GM23338 (cell line): ENCODE measurements around the gene GALNT6.

ENCODE experiments used
- CREB1 ChIP-seq: fragments of 250-450 bp; sonication (Bioruptor Pico); IDR thresholded peaks from 2 replicates; pipeline ENCODE4 v1.5.0; 2020; ENCODE audit warnings: low read depth, mild to moderate bottlenecking, moderate library complexity
- EZH2 ChIP-seq: fragments of 200-600 bp; sonication (generic); IDR thresholded peaks from one replicate; pipeline ENCODE4 v1.8.0; 2017; ENCODE audit warnings: antibody characterized with exemption, mild to moderate bottlenecking, low read depth; ENCODE audit not compliant: unreplicated experiment
- EZH2phosphoT487 ChIP-seq: fragments of 200-600 bp; sonication (generic); IDR thresholded peaks from one replicate; pipeline ENCODE4 v1.8.1; 2018; ENCODE audit warnings: antibody characterized with exemption; ENCODE audit not compliant: unreplicated experiment
- JUNB ChIP-seq: IDR thresholded peaks from one replicate; pipeline ENCODE4 v1.6.1; 2016; ENCODE audit warnings: antibody characterized with exemption; ENCODE audit not compliant: unreplicated experiment
- POLR2AphosphoS5 ChIP-seq: IDR thresholded peaks from 2 replicates; pipeline ENCODE4 v1.6.1; 2016; ENCODE audit warnings: antibody characterized with exemption, low read depth
- STAT1 ChIP-seq: IDR thresholded peaks from one replicate; pipeline ENCODE4 v1.6.1; 2016; ENCODE audit warnings: antibody characterized with exemption; ENCODE audit not compliant: unreplicated experiment
- ZNF114 ChIP-seq: fragments of 250-450 bp; sonication (Bioruptor Pico); IDR thresholded peaks from 2 replicates; pipeline ENCODE4 v1.5.0; 2020; ENCODE audit warnings: mild to moderate bottlenecking, moderate library complexity
- TF ChIP-seq, protein P1 (sequence below), 2 experiments: fragments of 200-600 bp in 1 of 2; sonication (generic) in 1 of 2; conservative IDR thresholded peaks; 2 replicates each; pipeline versions ENCODE4 v1.5.1 to v1.6.1; 2016 to 2017; ENCODE audit warnings: antibody characterized with exemption in 2 of 2, low read depth in 2 of 2, mild to moderate bottlenecking in 2 of 2, moderate library complexity in 1 of 2
- TF ChIP-seq, protein P2 (sequence below): IDR thresholded peaks from one replicate; pipeline ENCODE4 v1.6.1; 2018; ENCODE audit warnings: antibody characterized with exemption; ENCODE audit not compliant: unreplicated experiment
- TF ChIP-seq, protein P3 (sequence below): IDR thresholded peaks from 2 replicates; pipeline ENCODE4 v1.6.1; 2016; ENCODE audit warnings: antibody characterized with exemption

DNA sequence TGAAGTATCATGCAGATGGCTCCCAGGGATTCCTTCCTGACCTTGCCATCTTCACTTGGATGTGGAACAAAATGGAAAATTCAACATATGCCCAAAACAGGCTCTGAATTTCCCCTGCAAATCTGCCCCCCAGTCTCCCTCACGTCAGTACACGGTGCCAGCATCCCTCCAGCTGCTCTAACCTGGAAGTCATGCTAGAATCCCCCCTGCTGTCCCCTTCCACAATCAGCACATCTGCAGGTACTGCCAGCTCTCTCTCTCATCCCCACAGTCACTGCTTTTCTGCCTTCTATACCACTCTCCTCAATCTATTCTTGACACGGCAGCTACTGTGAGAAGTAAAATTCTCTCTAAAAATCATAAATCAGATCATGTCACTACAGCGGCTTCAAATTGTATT lies 21.6 kb downstream of the GALNT6 start:
- TF ChIP-seq, protein P1, sequence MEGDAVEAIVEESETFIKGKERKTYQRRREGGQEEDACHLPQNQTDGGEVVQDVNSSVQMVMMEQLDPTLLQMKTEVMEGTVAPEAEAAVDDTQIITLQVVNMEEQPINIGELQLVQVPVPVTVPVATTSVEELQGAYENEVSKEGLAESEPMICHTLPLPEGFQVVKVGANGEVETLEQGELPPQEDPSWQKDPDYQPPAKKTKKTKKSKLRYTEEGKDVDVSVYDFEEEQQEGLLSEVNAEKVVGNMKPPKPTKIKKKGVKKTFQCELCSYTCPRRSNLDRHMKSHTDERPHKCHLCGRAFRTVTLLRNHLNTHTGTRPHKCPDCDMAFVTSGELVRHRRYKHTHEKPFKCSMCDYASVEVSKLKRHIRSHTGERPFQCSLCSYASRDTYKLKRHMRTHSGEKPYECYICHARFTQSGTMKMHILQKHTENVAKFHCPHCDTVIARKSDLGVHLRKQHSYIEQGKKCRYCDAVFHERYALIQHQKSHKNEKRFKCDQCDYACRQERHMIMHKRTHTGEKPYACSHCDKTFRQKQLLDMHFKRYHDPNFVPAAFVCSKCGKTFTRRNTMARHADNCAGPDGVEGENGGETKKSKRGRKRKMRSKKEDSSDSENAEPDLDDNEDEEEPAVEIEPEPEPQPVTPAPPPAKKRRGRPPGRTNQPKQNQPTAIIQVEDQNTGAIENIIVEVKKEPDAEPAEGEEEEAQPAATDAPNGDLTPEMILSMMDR (conservative IDR thresholded peaks at IDR 0.05; ENCODE audit: low read depth in 2 of 2): no peak
- TF ChIP-seq EZH2 (no peak), POLR2AphosphoS5 (no peak), STAT1 (no peak), ZNF114 (no peak), EZH2phosphoT487 (no peak), JUNB (no peak), CREB1 (CRISPR knock-in tag) (no peak)
- TF ChIP-seq, protein P2, sequence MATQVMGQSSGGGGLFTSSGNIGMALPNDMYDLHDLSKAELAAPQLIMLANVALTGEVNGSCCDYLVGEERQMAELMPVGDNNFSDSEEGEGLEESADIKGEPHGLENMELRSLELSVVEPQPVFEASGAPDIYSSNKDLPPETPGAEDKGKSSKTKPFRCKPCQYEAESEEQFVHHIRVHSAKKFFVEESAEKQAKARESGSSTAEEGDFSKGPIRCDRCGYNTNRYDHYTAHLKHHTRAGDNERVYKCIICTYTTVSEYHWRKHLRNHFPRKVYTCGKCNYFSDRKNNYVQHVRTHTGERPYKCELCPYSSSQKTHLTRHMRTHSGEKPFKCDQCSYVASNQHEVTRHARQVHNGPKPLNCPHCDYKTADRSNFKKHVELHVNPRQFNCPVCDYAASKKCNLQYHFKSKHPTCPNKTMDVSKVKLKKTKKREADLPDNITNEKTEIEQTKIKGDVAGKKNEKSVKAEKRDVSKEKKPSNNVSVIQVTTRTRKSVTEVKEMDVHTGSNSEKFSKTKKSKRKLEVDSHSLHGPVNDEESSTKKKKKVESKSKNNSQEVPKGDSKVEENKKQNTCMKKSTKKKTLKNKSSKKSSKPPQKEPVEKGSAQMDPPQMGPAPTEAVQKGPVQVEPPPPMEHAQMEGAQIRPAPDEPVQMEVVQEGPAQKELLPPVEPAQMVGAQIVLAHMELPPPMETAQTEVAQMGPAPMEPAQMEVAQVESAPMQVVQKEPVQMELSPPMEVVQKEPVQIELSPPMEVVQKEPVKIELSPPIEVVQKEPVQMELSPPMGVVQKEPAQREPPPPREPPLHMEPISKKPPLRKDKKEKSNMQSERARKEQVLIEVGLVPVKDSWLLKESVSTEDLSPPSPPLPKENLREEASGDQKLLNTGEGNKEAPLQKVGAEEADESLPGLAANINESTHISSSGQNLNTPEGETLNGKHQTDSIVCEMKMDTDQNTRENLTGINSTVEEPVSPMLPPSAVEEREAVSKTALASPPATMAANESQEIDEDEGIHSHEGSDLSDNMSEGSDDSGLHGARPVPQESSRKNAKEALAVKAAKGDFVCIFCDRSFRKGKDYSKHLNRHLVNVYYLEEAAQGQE: no peak
- TF ChIP-seq, protein P3, sequence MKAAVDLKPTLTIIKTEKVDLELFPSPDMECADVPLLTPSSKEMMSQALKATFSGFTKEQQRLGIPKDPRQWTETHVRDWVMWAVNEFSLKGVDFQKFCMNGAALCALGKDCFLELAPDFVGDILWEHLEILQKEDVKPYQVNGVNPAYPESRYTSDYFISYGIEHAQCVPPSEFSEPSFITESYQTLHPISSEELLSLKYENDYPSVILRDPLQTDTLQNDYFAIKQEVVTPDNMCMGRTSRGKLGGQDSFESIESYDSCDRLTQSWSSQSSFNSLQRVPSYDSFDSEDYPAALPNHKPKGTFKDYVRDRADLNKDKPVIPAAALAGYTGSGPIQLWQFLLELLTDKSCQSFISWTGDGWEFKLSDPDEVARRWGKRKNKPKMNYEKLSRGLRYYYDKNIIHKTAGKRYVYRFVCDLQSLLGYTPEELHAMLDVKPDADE: no peak
